ENCODE data around the gene PCP4L1.
A peak's percentile ranks its signal among the peaks of the same experiment; 100 is the strongest.
"Not testable (repeated sequence)": the region's sequence is repeated elsewhere in the genome, so short reads cannot be mapped to it uniquely, and the experiment has no call there.

PCP4L1 gene

GRCh38 chr1:161258439-161259344 lies at the start of gene PCP4L1:
PCP4L1 (plus strand) TSS chr1:161258745; CDS start chr1:161258975, 230 bp downstream.
- peak; percentile 17 to 37 for DNase-seq

DNA sequence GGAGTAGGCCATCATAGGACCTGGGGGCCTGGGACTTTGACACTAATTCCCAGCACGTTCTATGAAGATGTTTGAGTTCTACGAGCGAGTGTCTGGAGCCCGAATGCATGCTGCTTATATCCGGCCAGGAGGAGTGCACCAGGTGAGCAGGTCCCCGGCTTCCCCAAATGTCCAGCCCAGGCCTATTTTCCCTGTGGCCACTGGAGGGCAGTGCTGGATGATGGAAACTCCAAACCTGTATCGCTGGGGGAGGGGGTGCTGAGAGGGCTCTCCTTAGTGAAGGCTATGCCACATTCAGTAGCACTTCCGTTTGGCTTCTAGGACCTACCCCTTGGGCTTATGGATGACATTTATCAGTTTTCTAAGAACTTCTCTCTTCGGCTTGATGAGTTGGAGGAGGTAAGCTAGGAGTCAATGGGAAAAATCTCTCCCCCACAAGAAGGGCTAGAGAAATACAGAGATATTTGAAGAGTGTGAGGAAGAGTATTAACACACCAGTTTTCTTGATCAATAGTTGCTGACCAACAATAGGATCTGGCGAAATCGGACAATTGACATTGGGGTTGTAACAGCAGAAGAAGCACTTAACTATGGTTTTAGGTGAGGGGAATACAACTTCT lies 48.6 kb upstream of the PCP4L1 start:
- DNase-seq: peak; percentile 81 to 82

- DNase-seq: no peak
Observed at GRCh38 chr1:161214369-161214768, 44.2 kb upstream of the PCP4L1 start.

GRCh38 chr1:161215076-161215475 lies 43.5 kb upstream of the PCP4L1 start, which contains the start of gene FCER1G:
FCER1G (plus strand) TSS chr1:161215295; CDS start chr1:161215322, 27 bp downstream.
- peak in 1 of 2 donors; percentile 69 for DNase-seq

GRCh38 chr1:161216945-161217712 lies 41.4 kb upstream of the PCP4L1 start:
- peak in 1 of 2 donors; percentile 63 for DNase-seq

DNA sequence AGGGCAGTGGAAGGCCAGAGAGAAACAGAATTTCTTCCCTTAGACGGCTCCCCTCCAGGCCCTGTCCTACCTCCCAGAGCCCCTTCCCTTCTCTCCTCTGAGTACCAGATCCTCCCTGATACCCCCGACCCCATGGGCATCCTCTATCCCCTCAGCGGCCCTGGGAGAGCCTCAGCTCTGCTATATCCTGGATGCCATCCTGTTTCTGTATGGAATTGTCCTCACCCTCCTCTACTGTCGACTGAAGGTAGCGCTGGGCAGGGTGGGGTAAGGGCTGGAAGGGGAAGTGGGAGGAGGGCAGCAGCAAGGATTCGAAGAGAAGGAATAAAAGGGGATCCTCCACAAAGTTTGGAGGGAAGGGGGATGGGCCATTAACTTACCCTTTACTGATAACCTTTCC lies 40.7 kb upstream of the PCP4L1 start:
- DNase-seq: no peak

GRCh38 chr1:161218301-161219077 lies 40.1 kb upstream of the PCP4L1 start:
- no peak for DNase-seq

DNA sequence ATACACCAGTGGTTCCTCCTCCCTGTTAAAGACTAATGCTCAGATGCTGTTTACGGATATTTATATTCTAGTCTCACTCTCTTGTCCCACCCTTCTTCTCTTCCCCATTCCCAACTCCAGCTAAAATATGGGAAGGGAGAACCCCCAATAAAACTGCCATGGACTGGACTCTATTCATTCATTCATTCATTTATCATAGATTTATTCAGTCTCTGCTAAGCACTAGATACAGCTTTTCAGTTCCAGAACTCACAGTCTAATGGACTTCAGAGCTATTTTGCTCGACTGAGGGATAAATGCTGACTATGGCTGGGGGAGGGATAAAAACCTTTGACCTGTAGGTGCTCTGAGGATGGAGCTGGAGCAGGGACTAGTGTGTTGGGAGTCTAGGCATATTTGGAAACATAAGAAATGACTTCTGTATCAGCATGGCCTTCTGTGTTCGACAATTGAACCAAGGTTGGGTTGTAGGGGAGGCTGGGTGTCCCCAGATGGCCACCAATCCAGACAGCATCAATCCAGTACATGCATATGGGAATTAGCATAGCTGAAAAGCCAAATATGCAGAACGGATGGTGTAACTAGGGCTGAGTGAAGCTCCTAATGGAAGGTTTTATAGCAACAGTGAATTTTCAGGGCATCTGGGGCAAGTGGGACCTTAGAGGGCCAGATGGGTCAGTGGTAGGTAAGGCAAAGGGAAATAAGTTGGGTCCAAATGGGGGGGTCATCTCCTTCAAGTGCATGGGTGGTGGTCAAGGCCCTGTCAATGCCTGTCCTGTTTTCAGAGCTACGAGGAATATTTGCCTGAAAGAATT lies 39.3 kb upstream of the PCP4L1 start:
- no peak for DNase-seq

DNA sequence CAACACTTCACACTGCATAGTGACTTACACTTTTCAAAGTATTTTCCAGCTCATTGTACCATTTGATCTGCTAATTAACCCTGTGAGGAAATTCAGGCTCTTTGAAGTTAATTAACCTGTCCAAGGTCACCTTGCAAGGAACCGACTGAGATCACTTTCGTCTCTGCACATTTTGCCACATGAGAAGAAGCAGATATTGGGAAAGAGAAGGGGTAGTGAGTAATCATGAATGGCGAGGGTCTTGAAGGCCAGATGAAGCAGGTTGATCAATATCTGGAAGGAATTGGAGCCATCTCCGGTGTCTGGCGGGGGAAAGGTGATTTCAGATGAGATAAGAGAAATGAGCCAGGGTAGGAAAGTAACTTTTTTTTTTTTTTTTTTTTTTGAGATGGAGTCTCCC lies 38.5 kb upstream of the PCP4L1 start:
- no peak for DNase-seq

DNA sequence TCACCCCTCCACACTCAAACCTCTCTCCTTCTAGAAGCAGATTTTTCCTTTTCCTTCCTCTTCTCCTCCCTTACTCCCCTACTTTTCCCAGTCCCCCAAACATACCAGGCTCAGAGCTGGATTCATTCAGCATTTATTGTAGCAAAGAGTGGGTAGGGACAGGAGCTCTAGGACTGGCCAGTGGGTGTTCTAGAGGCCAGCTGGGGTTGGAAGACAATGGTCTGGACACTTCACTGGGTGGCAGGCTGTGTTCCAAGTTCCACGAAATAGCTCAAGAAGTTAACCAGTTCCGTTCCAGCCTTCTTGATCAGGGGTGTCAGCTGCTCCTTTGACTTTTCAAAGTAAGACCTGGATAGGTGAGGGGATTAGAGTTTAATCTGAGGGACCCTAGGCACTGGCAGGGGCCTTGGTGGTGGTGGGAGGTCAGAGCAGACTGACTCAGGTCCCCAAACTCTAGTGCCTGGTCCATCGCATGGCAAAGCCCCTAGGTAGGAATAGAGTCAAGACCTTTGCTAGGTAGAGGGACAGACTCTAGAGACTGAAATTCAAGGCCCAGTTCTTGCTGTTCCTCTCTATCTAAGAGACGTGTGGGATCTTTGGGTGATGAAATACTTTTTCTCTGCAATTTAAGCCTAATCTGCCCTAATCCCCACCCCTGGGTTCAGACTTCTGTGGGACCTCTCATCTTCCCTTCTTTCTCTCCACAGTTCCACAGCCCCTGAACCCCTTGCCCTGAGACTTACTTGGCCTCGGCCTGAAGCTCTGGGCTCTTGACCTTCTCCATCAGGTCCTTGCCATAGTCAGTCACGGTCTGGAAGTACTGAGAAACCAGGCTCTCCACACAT lies 36.1 kb upstream of the PCP4L1 start:
- no peak for DNase-seq

DNA sequence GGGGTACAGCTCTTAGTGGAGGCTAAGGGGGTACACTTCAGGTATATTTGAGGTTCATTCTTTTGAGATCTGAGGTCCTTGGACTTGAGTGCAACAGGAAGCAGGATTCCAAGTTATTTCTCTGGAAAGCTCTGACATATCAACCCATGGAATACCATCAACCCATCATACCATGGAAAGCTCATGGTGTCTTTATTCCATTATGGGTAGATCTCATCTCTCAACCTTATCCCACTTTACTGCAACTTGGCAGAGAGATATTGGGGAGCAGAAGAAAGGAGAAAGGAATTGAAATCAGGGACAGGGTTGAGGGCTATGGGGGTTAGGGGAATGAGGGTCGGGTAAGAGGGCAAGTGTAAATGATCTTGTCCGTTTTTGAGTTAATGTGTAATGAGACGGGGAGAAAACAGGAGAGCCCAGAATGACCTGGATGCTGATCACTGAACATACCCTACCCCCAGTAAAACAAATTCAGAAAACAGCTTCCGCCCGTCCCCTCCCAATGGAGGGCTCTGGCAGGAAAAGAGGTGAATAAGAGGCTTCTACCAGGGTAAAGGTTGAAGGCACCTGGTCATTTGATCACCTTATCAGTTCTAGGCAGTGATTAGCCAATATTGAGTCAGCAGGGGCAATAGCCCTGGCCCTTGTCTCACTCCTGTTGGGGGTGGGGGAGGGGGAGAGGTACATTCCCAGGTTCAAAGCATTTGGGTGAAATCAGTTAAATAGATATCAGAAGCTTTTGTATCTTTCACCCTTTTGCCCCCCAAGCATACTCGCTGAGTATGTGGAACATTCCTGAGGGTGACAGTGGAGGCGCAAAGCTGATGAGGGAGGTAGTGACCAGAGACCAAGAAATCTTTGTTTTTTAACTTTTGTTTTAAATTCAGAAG lies 34.5 kb upstream of the PCP4L1 start:
- no peak for DNase-seq

- not testable (repeated sequence) for DNase-seq
Observed at GRCh38 chr1:161224695-161225087, 33.9 kb upstream of the PCP4L1 start.

DNA sequence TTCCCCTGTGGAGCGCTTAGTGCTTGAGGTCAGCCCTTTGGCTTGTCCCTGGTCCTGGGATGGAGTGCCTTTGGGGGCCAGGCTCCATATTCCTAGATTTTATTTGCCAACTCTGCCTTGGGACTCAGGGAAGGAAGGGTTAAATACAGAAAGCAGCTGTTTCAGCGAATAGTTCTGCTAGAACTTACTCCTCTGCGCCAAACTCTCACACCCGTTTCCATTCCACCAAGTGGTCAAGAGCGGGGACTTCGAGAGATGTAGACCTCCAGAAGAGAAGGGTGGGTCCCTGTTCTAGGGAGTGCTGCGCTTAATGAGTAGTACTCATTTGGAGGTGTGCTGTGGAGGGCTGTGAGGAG lies 33.4 kb upstream of the PCP4L1 start:
- DNase-seq: no peak

DNA sequence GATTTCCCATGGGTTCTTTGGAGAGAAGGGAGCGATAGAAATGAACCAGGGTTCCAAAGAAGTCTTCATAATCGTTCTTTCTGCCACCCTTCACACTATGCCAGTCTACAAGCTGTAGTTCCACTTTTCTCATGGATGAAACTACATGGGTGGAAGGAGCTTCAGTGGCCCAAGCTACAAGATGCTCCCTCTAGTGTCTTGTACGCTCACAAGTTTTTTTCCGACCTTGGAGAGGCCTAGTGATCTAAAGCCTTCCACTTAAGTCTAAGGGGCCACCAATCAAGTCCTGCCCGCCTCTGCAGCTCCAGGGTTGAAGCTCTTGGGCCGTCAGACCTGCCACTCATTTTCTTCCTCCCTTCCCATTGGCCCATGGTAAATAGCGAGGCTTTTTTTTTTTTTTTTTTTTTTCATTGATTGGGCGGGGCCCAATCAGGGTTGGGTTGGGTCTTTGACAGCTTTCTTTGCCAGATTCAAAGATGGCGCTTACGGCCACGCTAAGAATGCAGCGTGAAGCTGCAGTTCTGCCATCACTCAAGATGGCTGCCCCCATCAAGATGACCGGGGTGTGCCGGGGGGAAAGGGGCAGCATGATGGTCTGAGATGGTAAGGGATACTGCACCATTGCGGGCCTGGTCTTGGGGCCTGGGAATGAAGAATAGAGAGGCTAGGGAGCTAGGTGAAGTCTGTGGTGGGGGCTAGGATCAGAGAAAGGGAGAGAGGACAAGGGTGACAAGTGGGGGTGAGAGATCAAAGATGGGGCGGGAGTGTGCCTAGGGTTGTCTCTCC lies 32.8 kb upstream of the PCP4L1 start, which contains the start of gene TOMM40L:
Gene TOMM40L (plus strand): TSS at position 527 of the 786 bp plus-strand sequence. CDS start 430 bp downstream, outside the sequence.
- DNase-seq: peak; percentile 97 to 98

GRCh38 chr1:161226320-161226711 lies 32.2 kb upstream of the PCP4L1 start:
- no peak for DNase-seq

GRCh38 chr1:161226759-161227158 lies 31.8 kb upstream of the PCP4L1 start:
- no peak for DNase-seq

DNA sequence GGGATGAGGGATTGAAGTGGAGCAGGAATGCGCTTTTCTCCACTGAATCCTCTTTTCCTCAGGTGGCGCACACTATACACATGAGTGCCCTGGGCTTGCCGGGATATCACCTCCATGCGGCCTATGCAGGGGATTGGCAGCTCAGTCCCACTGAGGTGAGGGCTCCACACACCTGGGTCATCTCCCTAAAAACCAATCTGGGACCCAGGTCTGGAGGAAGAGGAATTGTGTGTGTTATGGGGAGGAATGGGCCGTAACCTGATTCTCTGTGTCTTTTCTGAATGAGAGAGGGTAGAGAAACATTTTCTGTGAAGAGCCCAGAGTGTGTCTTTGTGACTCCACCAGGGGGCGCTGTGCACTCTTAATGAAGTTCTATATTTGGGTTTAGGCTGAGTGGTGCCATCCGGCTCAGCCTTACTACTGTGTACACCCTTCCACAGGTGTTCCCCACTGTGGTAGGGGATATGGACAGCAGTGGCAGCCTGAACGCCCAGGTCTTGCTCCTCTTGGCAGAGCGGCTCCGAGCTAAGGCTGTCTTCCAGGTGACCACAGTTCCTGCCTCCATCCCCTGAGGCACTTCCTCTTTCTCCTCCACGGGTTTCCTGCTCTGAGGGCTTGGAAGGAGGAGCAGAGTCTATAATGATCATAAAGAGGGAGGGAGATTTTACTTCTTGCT lies 31.2 kb upstream of the PCP4L1 start:
- peak; percentile 86 to 88 for DNase-seq

DNA sequence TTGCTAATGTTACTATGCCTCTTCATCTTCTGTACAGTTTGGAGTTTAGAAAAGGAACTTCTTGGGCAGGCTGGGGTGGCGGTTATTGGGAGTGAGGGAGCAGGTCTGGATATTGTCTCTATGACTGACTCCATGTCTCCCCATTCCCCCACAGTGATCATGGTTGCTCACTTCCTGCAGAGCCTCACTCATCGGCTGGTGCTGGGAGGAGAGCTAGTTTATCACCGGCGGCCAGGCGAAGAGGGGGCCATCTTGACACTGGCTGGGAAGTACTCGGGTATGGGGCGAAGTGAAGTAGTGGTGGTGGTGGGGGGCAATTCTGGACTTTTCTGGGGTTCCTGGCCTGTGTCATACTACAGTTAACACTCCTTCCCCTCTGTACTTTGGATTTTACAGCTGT lies 30.5 kb upstream of the PCP4L1 start:
- no peak for DNase-seq
